Fibroblast of skin of back (primary cell): ENCODE results near the gene ZNF17. TPM values are rescaled to one million over a fixed set of nuclear protein-coding genes. Genes with fewer than 3 reads are reported as not detected.
A peak's percentile ranks its signal among the peaks of the same experiment; 100 is the strongest.
"Not testable (repeated sequence)": the region's sequence is repeated elsewhere in the genome, so short reads cannot be mapped to it uniquely, and the experiment has no call there.

Experiments used
- DNase-seq: peaks from one replicate; pipeline ENCODE4 v3.0.0-alpha.2; 2013
- polyA plus RNA-seq, 2 experiments: library from polyadenylated mRNA; unstranded; fragments of 120-200 nt; gene quantifications; one replicate each; pipeline ENCODE4 v1.2.1, GENCODE V29; 2013; ENCODE audit not compliant: insufficient read length in 2 of 2

ZNF17 gene
- polyA plus RNA-seq (2013, experiment 1 of 2; ENCODE audit: insufficient read length) = 3.7 TPM
- 3.6 TPM for polyA plus RNA-seq (2013, experiment 2 of 2; ENCODE audit: insufficient read length)

GRCh38 chr19:57410877-57411671 is at the start of gene ZNF17:
Gene ZNF17 (plus strand): TSS chr19:57411161. CDS start chr19:57413616, 2,455 bp downstream.
- DNase-seq = peak; percentile 94

GRCh38 chr19:57362419-57362818 is 48.5 kb upstream of the ZNF17 start:
- DNase-seq = no peak

- DNase-seq = peak; percentile 100
These were observed 47.8 kb upstream of the ZNF17 start, which contains the start of the genes TRAPPC2B and ZNF547 for GRCh38 chr19:57362997-57363687. Gene TRAPPC2B (plus strand): TSS chr19:57363551. CDS start chr19:57364834, 1,283 bp downstream. Gene ZNF547 (plus strand): TSS chr19:57363551. CDS start chr19:57368556, 5,005 bp downstream.

- no peak for DNase-seq
These were observed 47.2 kb upstream of the ZNF17 start for GRCh38 chr19:57363688-57364181.

GRCh38 chr19:57366776-57367175 is 44.2 kb upstream of the ZNF17 start:
- no peak for DNase-seq

GRCh38 chr19:57374179-57374578 is 36.8 kb upstream of the ZNF17 start:
- DNase-seq = no peak

GRCh38 chr19:57374647-57375046 is 36.3 kb upstream of the ZNF17 start:
- DNase-seq = not testable (repeated sequence)

- no peak for DNase-seq
These were observed 34.8 kb upstream of the ZNF17 start for GRCh38 chr19:57376151-57376550.

- DNase-seq = no peak
These were observed 33.3 kb upstream of the ZNF17 start for GRCh38 chr19:57377498-57378146.

- DNase-seq = no peak
These were observed 30.0 kb upstream of the ZNF17 start for GRCh38 chr19:57380923-57381322.

- DNase-seq = no peak
These were observed 28.0 kb upstream of the ZNF17 start for GRCh38 chr19:57382806-57383488.

GRCh38 chr19:57389194-57389729 is 21.7 kb upstream of the ZNF17 start:
- DNase-seq = no peak

GRCh38 chr19:57389730-57390598 is 21.0 kb upstream of the ZNF17 start, which contains the start of gene ZNF548:
Gene ZNF548 (plus strand): TSS chr19:57389854. CDS start chr19:57390100, 246 bp downstream.
- DNase-seq = peak; percentile 100

- no peak for DNase-seq
These were observed 15.3 kb upstream of the ZNF17 start for GRCh38 chr19:57395710-57396109.

GRCh38 chr19:57398868-57399267 is 12.1 kb upstream of the ZNF17 start:
- DNase-seq = no peak

GRCh38 chr19:57403737-57404563 is 7.0 kb upstream of the ZNF17 start:
- DNase-seq = no peak

GRCh38 chr19:57406516-57407123 is 4.3 kb upstream of the ZNF17 start:
- DNase-seq = peak; percentile 41

GRCh38 chr19:57419439-57419838 is 8.5 kb downstream of the ZNF17 start:
- no peak for DNase-seq

- DNase-seq = no peak
These were observed 10.1 kb downstream of the ZNF17 start for GRCh38 chr19:57421037-57421436.
